SK-N-SH (cell line): ENCODE measurements around the gene ASAP2.

Experiments
- EZH2phosphoT487 ChIP-seq: fragments of 200-600 bp; sonication (generic); IDR thresholded peaks from 2 replicates; pipeline ENCODE4 v1.6.1; 2017; ENCODE audit warnings: low read depth, mixed run types, mild to moderate bottlenecking, antibody characterized with exemption, moderate library complexity, borderline replicate concordance
- NRF1 ChIP-seq: IDR thresholded peaks from 2 replicates; pipeline ENCODE4 v1.6.1; 2012; ENCODE audit warnings: low read depth, mild to moderate bottlenecking, low read length
- POLR2AphosphoS5 ChIP-seq: IDR thresholded peaks from 2 replicates; pipeline ENCODE4 v1.6.1; 2012; ENCODE audit warnings: low read depth, low read length
- RAD21 ChIP-seq: IDR thresholded peaks from 2 replicates; pipeline ENCODE4 v1.6.1; 2012; ENCODE audit warnings: mild to moderate bottlenecking, low read length
- RFX5 ChIP-seq: IDR thresholded peaks from 2 replicates; pipeline ENCODE4 v1.6.1; 2012; ENCODE audit warnings: mild to moderate bottlenecking, improper control_type of control experiment, low read length
- RXRA ChIP-seq: IDR thresholded peaks from 2 replicates; pipeline ENCODE4 v1.4.0; 2012; ENCODE audit warnings: low read depth, mild to moderate bottlenecking, borderline replicate concordance
- TAF1 ChIP-seq: IDR thresholded peaks from 2 replicates; pipeline ENCODE4 v1.6.1; 2012; ENCODE audit warnings: low read depth, mild to moderate bottlenecking, low read length, moderate library complexity, borderline replicate concordance
- YY1 ChIP-seq: IDR thresholded peaks from 2 replicates; pipeline ENCODE4 v1.4.0; 2012; ENCODE audit warnings: low read depth, mild to moderate bottlenecking
- TF ChIP-seq, protein P1 (sequence below): fragments of 200-600 bp; sonication (generic); IDR thresholded peaks from 2 replicates; pipeline ENCODE4 v1.6.1; 2017; ENCODE audit warnings: antibody characterized with exemption, mild to moderate bottlenecking, moderate library complexity
- TF ChIP-seq, protein P2 (sequence below): IDR thresholded peaks from 2 replicates; pipeline ENCODE4; 2012

DNA sequence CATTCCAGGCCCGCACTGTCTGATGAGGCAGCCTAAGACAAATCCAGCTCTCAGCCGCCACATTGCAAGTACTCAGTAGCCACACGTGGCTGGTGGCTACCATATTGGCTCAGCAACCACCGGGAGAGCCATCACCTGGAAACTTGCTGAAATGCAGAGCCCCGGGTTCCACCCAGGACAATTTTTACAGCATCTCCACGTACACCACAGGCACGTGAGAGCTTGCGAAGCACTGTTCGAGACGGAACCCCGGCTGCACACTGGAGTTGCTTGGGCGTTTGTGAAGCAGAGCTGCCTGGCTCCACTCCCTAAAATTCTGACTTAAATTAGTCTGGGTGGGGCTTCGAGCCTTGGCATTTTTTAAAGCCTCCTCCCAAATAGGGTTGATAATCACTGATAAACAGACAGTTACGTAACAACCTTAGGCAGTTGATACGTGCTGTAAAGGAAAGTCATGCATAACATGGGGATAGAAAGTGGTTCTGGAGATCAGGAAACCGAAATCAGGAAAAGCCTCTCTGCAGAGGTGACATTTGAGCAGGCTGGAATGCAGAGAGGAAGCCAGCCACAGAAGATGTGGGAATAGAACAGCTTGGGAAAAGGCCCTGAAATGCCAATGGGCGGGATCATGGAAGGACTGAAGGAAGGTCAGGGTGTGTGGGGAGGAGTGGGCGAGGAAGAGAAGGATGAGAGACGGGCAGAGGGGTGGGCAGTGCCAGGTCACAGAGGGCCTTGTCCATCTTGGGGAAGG lies 6.2 kb downstream of the ASAP2 start:
- TF ChIP-seq TAF1: no peak
- TF ChIP-seq, protein P1, sequence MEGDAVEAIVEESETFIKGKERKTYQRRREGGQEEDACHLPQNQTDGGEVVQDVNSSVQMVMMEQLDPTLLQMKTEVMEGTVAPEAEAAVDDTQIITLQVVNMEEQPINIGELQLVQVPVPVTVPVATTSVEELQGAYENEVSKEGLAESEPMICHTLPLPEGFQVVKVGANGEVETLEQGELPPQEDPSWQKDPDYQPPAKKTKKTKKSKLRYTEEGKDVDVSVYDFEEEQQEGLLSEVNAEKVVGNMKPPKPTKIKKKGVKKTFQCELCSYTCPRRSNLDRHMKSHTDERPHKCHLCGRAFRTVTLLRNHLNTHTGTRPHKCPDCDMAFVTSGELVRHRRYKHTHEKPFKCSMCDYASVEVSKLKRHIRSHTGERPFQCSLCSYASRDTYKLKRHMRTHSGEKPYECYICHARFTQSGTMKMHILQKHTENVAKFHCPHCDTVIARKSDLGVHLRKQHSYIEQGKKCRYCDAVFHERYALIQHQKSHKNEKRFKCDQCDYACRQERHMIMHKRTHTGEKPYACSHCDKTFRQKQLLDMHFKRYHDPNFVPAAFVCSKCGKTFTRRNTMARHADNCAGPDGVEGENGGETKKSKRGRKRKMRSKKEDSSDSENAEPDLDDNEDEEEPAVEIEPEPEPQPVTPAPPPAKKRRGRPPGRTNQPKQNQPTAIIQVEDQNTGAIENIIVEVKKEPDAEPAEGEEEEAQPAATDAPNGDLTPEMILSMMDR: no peak
- TF ChIP-seq NRF1: no peak
- TF ChIP-seq EZH2phosphoT487: no peak
- TF ChIP-seq YY1: no peak
- TF ChIP-seq, protein P2, sequence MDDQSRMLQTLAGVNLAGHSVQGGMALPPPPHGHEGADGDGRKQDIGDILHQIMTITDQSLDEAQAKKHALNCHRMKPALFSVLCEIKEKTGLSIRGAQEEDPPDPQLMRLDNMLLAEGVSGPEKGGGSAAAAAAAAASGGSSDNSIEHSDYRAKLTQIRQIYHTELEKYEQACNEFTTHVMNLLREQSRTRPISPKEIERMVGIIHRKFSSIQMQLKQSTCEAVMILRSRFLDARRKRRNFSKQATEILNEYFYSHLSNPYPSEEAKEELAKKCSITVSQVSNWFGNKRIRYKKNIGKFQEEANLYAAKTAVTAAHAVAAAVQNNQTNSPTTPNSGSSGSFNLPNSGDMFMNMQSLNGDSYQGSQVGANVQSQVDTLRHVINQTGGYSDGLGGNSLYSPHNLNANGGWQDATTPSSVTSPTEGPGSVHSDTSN: no peak
- TF ChIP-seq RAD21: no peak
- TF ChIP-seq RFX5: no peak
- no peak for TF ChIP-seq POLR2AphosphoS5
- no peak for TF ChIP-seq RXRA
